Epidermal melanocyte (primary cell): ENCODE results near the gene GTF2E1.

Experiments used
- DNase-seq: peaks from one replicate; pipeline ENCODE4 v3.0.0; 2011; ENCODE audit warnings: low spot score; ENCODE audit not compliant: insufficient read length

Gene GTF2E1

DNA sequence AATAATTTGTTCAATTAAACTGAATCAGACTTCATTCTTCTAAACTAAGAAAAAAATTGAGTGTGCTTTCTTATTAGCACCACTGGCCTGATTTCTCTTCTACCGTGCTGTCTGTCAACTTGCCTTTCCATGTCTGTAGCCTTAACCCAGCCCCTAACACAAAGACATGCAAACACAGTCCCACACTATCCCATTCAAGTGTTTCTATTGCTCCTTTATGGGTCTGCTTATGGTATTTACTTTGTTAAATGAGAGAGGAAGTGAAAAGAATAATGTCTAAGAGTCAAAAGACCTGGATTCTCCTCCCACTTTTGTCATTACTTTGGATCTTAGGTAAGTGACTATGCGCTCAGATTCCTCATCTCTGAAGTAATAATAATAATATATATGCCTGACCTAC is 55.3 kb downstream of the GTF2E1 start:
- no peak for DNase-seq

DNA sequence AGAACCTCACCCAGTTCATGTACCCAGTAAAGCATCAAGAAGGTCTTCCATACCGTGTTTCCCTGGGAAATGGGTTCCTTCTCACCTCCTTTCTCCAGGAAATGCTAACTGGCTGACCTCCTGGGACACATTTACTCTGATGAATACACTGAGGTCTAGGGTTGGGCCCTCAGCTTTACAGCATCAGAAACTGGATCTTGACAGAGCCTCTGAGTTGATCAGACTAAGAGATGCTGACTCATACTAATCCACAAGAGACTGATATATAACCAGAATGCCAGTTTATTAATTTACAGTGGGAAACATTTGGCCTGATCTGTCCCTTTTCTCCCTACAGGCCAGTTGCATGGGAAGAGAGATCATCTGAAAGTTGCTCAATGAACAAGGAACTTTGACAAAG is 55.8 kb downstream of the GTF2E1 start:
- no peak for DNase-seq

DNA sequence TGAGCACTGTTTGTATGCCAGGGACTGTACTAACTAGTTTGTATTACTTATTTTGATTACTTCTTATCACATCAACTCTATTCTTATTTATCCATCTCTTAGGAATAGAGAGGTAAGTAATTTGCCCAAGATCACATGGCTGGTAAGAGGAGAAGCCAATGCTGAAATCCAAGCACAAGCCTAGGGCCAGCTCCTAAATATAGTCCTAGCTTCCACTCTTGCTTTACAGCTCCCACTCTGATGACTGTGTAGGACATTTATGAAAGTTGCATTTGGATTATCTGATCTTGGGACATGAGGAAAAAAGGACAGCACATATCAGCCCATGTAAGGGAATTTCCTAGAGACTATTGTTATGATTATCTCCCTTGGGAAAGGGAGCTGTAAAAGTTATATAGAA is 58.1 kb downstream of the GTF2E1 start:
- no peak for DNase-seq

DNA sequence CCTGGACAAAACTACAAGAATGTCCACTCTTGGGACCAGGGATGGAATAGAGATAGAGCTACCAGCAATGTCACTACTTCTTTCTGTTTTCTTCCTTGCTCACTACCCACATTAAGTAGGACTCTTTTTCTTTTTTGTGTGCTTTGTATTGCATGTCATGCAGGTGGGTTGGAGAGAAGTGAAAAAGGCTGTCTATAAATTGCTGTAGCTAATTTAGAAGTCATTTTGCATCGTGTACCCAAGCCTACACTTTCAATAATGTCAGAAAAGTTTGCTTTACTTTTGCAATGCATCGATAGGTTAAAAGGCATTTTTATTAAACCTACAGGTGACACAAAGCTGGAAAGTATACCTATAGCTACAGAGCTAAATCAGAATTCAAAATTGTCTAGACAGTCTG is 58.9 kb downstream of the GTF2E1 start:
- DNase-seq, result no peak

DNA sequence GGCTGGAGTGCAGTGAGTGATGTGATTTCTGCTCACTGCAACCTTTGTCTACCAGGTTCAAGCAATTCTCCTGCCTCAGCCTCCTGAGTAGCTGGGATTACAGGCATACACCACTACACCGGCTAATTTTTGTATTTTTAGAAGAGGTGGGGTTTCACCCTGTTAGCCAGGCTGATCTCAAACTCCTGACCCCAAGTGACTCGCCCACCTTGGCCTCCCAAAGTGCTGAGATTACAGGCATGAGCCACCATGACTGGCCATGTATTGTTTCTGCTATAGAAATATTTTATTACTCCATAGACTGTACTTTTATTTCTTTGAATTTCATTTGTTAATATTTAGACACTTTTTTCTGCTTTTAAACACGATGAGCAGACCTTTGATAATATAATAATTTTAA is 60.4 kb downstream of the GTF2E1 start:
- no peak for DNase-seq

DNA sequence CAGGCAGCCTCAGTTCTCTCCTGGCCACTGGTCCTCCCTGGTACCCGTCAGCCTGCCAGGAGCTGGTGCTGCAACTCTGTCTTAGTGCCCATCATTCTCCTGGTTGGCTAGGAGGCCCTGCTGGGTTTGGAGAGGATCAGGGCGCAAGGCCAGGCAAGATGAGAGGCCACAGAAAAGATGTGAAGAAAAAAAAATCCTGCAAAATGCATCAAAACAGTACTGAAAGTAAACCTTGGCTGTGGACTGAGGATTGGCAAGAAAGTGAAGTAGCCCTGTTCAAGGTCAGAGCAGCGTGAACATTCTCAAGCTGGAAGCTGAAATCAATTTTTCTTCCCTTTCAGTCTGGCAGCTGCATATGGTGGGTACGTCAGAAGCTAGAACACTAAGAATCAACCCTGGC is 74.2 kb downstream of the GTF2E1 start:
- no peak for DNase-seq

DNA sequence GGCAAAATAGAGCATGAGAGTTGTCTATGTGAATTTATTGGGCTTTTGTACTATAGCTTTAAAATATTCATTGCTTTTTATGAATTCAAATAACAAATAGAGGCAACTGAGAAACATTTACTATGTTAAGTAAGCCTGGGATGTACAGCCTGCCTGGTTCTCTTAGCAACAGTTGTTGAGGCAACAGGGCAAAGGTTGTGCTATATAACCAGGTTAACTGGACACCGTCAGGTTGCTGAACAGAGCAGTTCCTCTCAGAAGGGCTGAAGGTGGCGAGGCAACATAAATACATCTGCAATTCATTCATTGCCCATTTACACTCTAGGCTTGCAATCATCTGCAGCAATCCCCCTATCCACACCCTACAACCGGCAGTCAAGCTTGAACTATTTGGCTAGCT is 78.2 kb downstream of the GTF2E1 start:
- DNase-seq, result no peak

DNA sequence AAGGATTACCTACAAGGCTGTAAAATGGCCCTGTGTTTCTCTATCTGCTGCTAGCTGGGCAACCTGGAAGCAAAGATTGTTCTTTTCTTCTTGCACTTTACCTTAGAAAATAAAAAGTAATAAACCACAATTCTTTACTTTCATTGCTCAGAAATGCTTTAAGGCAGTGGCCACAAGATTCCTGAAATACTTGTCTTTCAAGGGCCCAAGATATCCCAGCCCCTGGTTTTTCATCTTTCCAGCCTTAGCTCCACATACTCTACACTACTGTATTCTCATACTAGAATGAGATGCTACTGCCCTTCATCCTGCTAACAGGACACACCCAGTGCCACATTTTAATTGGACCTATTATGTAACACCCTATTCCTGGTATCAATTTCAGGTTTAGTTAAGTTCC is 78.9 kb downstream of the GTF2E1 start:
- DNase-seq, result no peak

DNA sequence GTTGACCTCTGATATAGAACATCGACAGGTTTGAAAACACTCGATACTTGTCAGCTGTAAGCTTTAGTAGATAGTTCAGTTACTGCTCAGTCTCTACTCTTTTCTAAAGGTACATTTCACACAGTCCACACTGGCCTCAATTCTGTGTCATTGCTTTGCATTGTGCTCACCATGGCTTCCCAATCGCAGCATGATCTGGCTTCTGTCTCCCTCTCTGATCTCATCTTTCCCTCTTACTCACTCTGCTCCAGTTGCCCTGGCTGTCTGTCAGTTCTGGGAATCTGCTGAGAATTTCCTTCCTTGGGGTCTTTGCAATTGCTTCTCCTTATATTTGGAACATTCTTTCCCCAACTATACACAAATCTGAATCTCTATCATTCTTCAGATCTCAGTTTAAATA is 80.6 kb downstream of the GTF2E1 start:
- DNase-seq, result no peak

DNA sequence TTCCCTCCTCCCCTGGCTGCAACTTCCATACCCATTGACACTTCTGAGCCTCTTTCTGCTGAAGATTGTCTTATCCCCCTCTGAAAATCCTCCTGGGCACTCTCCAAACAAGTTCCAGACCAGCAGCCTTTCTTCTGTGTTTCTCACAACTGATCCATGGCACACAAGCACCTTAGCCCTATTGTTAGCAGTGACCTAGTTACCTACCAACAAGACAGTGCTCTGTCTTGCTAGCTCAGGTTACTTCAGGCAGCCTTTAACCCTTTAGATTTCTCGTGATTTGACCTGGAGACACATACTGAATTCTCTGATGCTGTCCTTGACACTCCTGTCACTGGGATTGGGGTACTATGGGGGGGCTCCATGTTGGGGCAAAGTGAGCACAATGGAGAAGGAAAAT is 82.1 kb downstream of the GTF2E1 start:
- no peak for DNase-seq

DNA sequence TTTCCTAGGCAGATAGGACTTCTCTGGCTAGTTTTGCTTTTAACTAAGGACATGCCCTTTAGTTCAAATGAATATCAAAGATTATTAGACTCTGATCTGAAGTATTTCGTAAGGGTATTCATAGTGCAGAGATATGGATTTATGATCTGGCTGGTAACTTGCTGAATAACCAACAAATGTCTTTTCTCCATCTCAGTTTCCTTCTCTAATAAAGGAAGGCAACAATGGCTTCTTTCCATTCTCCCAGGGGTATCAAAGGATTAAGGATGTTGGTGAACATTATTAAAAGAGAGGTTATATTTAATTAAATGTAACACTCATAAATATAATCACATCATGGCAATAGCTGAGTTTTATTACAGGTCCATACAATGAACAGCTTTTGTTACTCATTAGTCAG is 86.3 kb downstream of the GTF2E1 start:
- DNase-seq, result no peak

DNA sequence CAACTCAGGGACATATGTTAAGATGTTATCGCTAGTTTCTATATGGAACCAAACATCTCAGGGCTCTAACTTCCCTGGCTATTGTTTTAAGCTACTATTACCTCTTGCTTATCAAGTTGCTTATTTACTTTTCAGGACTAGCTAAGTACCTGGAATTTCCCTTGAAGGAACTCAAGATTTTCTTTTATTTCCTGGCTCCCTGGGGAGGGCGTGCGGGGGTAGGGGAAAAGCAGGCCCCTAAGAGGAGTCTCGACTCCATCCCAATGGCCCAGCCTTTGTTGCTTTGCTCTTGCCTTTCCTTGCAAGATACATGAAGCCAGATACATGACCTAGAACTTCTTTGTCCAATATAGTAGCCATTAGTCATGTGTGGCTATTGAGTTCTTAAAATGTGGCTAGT is 88.5 kb downstream of the GTF2E1 start:
- no peak for DNase-seq
